AG04449 (cell line): Measurements from ENCODE around the gene DENND4A.

Experiments
- CTCF ChIA-PET: fragments of 350-600 bp; formaldehyde crosslinking; extraction: SDS; loops from one replicate; lab custom pipeline; 2021; ENCODE audit warnings: antibody characterized with exemption; lab: Yijun Ruan, JAX
- POLR2A ChIA-PET: fragments of 400-600, 350-600 bp; formaldehyde crosslinking; extraction: SDS; loops from one replicate; lab custom pipeline; 2020; ENCODE audit warnings: antibody characterized with exemption, inconsistent platforms; lab: Yijun Ruan, JAX
- DNase-seq: peaks from one replicate; pipeline ENCODE4 v3.0.0-alpha.2; 2010; ENCODE audit warnings: low read depth, low spot score
- H3K4me3 ChIP-seq: 2 replicates; pipeline ENCODE4 v1.5.1; 2011; ENCODE audit warnings: low read depth, mild to moderate bottlenecking, control low read depth, low read length
- TF ChIP-seq, protein P1 (sequence below): IDR thresholded peaks from one replicate; pipeline ENCODE4 v1.5.1; 2011; ENCODE audit warnings: mild to moderate bottlenecking, moderate library complexity, low read length, control low read depth, inconsistent platforms; ENCODE audit not compliant: insufficient read depth; ENCODE audit errors: missing control alignments

Gene DENND4A

DNA sequence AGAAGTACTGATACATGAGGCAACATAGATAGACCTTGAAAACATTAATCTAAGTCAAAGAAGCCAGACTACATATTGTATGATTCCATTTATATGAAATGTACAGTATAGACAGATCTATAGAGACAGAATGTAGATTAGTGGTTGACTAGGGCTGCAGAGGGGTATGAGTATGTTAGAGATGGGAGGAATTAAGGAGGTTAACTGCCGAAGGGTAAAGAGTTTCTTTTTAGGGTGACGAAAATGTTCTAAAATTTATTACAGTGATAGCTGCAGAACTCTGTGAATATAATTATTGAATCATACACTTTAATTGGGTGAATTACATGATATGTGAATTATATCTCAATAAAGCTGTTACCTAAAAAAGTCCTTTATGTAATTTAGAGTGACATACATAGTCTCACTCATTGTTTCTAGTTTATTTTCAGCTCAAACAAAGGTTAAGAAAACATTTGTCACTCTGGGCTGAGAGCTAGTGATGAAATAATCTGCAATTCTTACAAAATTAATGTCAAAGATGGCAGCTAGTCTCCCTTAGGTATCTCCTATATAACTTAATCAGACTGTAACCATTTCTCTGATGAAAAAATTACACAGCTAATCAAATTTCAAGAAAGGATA, 61.4 kb downstream of the DENND4A start:
- ChIA-PET POLR2A (no interaction called here), CTCF (interaction anchor here (1.1 kb wide), 1 partner anchor 13 kb away, joined by 3 read pairs; no protein-coding TSS in a partner anchor)
- H3K4me3 ChIP-seq, result no peak overlapping the region
- no peak for DNase-seq
- TF ChIP-seq, protein P1, sequence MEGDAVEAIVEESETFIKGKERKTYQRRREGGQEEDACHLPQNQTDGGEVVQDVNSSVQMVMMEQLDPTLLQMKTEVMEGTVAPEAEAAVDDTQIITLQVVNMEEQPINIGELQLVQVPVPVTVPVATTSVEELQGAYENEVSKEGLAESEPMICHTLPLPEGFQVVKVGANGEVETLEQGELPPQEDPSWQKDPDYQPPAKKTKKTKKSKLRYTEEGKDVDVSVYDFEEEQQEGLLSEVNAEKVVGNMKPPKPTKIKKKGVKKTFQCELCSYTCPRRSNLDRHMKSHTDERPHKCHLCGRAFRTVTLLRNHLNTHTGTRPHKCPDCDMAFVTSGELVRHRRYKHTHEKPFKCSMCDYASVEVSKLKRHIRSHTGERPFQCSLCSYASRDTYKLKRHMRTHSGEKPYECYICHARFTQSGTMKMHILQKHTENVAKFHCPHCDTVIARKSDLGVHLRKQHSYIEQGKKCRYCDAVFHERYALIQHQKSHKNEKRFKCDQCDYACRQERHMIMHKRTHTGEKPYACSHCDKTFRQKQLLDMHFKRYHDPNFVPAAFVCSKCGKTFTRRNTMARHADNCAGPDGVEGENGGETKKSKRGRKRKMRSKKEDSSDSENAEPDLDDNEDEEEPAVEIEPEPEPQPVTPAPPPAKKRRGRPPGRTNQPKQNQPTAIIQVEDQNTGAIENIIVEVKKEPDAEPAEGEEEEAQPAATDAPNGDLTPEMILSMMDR, result no peak

DNA sequence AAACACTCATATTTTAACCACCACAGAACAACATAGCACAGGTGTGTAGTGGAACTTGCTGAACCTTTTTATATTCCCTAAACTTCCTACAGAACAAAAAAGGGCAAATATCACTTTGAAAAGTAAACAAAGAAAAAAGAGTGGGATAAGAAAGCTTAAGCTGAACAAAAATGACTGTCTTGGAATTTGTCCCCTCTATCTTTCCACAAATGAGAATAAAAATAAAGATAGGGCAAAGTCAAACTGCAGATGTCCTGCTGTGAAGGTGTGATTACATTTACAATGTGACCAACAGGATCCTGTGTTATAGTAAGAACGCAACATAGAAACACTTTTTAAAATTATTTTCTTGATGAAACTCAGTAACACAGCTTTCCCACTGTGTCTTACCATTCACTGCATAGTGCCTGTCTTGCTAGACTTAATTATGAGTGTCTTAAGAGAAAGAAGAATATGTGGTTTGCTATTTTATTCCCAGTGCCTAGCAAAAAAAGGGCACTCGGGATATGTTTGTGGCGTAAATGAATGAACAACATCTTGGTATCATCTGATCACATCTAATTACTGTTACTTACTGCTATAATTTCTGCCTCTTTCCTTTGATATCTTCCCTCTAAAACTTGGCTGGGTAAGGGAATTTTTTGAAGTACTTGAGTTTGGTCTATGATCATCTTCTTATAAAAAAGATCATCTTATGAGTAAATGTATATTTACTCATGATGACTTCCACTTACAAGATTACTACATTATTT, 67.5 kb downstream of the DENND4A start:
- TF ChIP-seq, protein P1, result no peak
- DNase-seq, result no peak
- no peak overlapping the region for H3K4me3 ChIP-seq
- ChIA-PET POLR2A (no interaction called here), CTCF (no interaction called here)

DNA sequence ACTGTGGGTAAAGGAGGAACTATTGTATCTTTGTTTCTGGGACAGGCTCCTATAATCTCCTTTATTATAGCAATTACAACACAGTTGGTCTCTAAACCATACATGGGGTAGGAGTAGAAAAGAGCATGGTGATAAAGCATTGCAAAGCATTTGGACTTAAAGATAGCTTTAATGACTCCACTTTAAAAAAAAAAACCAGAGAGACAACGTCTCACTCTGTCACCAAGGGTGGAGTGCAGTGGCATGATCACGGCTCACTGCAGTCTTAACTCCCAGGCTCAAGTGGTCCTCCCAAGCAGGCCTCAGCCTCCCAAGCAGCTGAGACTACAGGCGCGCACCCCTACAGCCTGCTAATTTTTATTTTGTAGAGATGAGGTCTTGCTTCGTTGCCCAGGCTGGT, 68.2 kb downstream of the DENND4A start:
- ChIA-PET POLR2A (no interaction called here), CTCF (no interaction called here)
- DNase-seq, result no peak
- TF ChIP-seq, protein P1, result no peak
- no peak overlapping the region for H3K4me3 ChIP-seq

DNA sequence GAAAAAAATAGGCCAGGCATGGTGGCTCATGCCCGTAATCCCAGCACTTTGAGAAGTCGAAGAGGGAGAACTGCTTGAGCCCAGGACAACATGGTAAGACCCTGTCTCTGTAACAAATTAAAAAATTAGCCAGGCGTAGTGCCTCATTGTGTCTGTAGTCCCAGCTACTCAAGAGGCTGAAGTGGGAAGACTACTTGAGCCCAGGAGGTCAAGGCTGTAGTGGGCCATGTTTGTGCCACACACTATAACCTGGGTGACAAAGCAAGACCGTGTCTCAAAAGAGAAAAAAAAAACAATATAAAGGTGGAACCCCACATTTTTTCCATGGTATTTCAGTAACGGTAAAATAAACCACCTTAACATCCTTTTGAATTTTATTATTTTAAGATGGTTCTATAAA, 69.9 kb downstream of the DENND4A start:
- CTCF ChIA-PET, result interaction anchor here (1.1 to 1.2 kb wide), 2 partner anchors 11 to 111 kb away, joined by 3 read pairs; partner anchors contain the start of gene INTS14
- TF ChIP-seq, protein P1, result no peak
- no peak overlapping the region for H3K4me3 ChIP-seq
- POLR2A ChIA-PET, result no interaction called here
- no peak for DNase-seq

DNA sequence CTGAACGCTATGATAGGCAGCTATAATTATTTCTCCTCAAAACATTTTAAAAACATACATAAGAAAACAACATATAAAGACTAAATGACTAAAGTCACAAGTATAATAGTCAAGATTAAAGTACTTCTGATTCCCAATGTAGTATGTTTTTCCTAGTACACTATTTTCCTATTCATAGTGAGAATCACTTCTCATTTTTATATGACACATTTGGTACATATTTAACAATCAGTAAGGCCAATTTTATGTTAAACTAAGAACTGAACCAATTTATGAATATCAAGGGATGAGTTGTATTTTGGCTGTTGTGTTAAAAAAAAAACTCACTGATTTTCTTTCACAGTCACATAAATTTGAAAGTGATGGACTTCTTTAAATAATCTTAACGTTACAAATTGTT, 79.7 kb downstream of the DENND4A start:
- POLR2A ChIA-PET, result no interaction called here
- TF ChIP-seq, protein P1, result no peak
- DNase-seq, result no peak
- no peak overlapping the region for H3K4me3 ChIP-seq
- CTCF ChIA-PET, result no interaction called here

DNA sequence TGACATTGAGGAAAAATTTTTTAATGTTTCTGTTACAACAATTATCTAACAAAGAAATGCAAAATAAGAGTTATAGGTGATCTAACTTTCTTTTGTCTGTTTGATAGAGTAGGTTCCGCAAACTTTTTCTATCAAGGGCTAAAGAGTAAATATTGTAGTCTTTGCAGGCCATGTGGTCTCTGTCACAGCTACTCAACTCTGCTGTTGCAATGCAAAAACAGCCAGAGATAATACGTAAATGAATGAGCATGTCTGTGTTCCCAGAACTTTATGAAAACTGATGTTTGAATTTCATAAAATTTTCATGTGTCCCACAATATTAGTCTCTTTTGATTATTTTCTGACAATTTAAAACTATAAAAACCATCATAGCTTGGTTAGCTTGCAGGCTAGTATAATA, 97.0 kb downstream of the DENND4A start:
- DNase-seq, result no peak
- no peak overlapping the region for H3K4me3 ChIP-seq
- TF ChIP-seq, protein P1, result no peak
- ChIA-PET CTCF (no interaction called here), POLR2A (no interaction called here)
